Transverse colon (tissue), 4 donors: ENCODE results near the gene IRGQ. TPM values are rescaled to one million over a fixed set of nuclear protein-coding genes. Genes with fewer than 3 reads are reported as not detected.

ENCODE experiments used
- DNase-seq: peaks from one replicate; pipeline ENCODE4 v3.0.0-alpha.2; 2019
- H3K27ac ChIP-seq, 4 donors: fragments of 200-600 bp; sonication (generic); 2 replicates each; pipeline ENCODE4 v1.5.1; 2016 to 2018; ENCODE audit warnings: inconsistent platforms in 4 of 4
- H3K27me3 ChIP-seq: fragments of 200-600 bp; sonication (generic); 2 replicates; pipeline ENCODE4 v1.5.1; 2017; ENCODE audit warnings: inconsistent platforms
- H3K36me3 ChIP-seq, 4 donors: fragments of 200-600 bp; sonication (generic); 2 replicates each; pipeline ENCODE4 v1.5.1; 2017 to 2019; ENCODE audit warnings: inconsistent platforms in 4 of 4
- H3K4me1 ChIP-seq, 4 donors: fragments of 200-600 bp; sonication (generic); 2 replicates each; pipeline ENCODE4 v1.5.1; 2017 to 2020; ENCODE audit warnings: inconsistent platforms in 4 of 4
- H3K4me3 ChIP-seq, 4 donors: fragments of 200-600 bp; sonication (generic); 1 replicate in 1 of 4; 2 replicates in 3 of 4; pipeline versions ENCODE4 v1.5.1 to v1.6.1; 2017 to 2019; ENCODE audit warnings: inconsistent platforms in 4 of 4
- H3K9me3 ChIP-seq, 2 donors: fragments of 200-600 bp; sonication (generic); 2 replicates each; pipeline ENCODE4 v1.5.1; 2017 to 2019; ENCODE audit warnings: inconsistent platforms in 2 of 2
- EP300 ChIP-seq: sonication (generic); formaldehyde crosslinking; IDR thresholded peaks from one replicate; pipeline ENCODE4 v1.6.1; 2017; ENCODE audit warnings: antibody characterized with exemption, low read depth
- POLR2A ChIP-seq: fragments of 450-650 bp; IDR thresholded peaks from one replicate; pipeline ENCODE4 v1.6.1; 2016; ENCODE audit warnings: antibody characterized with exemption, mild to moderate bottlenecking, moderate library complexity
- POLR2AphosphoS5 ChIP-seq, 3 donors: sonication (generic); formaldehyde crosslinking; IDR thresholded peaks; one replicate each; pipeline ENCODE4 v1.6.1; 2016; ENCODE audit warnings: antibody characterized with exemption in 3 of 3
- WGBS, 2 donors: methylation state at CpG; one replicate each; pipeline ENCODE4 v1.1.5; 2018; ENCODE audit warnings: low coverage in 1 of 2; 5-methylcytosine and 5-hydroxymethylcytosine counted together
- in situ Hi-C, 4 donors: fragments of 200-750 bp; cut with MboI; loops; one replicate each; pipeline versions ENCODE4 v1.15.0 to v1.15.1; 2017; ENCODE audit warnings: low sequenced_read_pairs in 3 of 4, low pct_ligation_motif_present in 1 of 4, low pct_unique_long_range_greater_than_20kb in 1 of 4
- intact Hi-C: fragments of 100-400 bp; cut with DNase I; formaldehyde crosslinking; loops from one replicate; pipeline ENCODE4 v1.15.1; 2023; ENCODE audit warnings: low total_unique reads
- total RNA-seq, 4 donors: library from RNA; depleted of rRNA; stranded (reverse); fragments of >200 nt; gene quantifications; one replicate each; pipeline ENCODE4 v1.1.0, GENCODE V29; 2016
- TF ChIP-seq, protein P1 (sequence below), 5 experiments: fragments of 200-600 bp in 3 of 5; fragments of 450-650 bp in 2 of 5; sonication (generic) in 3 of 5; IDR thresholded peaks; 1 replicate in 2 of 5; 2 replicates in 3 of 5; pipeline ENCODE4 v1.5.1; 2016 to 2017; ENCODE audit warnings: antibody characterized with exemption in 5 of 5, inconsistent platforms in 3 of 5, mild to moderate bottlenecking in 2 of 5, moderate library complexity in 1 of 5

The IRGQ gene
- total RNA-seq, 4 donors from 2014 or later = 15.7 to 32.5 (median 24.7) TPM

DNA sequence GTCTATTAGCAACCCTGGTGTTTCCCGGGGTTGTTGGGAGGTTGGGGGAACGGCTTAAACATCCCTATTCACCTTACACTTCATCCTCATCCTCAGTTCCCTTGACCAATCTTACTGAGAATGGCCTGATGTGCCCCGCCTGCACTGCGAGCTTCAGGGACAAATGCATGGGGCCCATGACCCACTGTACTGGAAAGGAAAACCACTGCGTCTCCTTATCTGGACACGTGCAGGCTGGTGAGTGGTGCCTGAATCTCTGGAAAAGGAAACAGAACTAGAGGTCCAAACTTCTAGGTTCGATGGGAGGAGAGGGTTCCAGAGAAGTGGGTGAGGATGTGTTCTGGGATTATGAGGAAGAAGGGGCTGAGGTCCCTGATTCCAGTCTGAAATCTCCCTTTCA lies 14.5 kb downstream of the IRGQ start:
- no peak for TF ChIP-seq EP300
- TF ChIP-seq POLR2AphosphoS5 (IDR thresholded peaks at IDR 0.05) = no peak
- no peak for TF ChIP-seq POLR2A
- TF ChIP-seq, protein P1, sequence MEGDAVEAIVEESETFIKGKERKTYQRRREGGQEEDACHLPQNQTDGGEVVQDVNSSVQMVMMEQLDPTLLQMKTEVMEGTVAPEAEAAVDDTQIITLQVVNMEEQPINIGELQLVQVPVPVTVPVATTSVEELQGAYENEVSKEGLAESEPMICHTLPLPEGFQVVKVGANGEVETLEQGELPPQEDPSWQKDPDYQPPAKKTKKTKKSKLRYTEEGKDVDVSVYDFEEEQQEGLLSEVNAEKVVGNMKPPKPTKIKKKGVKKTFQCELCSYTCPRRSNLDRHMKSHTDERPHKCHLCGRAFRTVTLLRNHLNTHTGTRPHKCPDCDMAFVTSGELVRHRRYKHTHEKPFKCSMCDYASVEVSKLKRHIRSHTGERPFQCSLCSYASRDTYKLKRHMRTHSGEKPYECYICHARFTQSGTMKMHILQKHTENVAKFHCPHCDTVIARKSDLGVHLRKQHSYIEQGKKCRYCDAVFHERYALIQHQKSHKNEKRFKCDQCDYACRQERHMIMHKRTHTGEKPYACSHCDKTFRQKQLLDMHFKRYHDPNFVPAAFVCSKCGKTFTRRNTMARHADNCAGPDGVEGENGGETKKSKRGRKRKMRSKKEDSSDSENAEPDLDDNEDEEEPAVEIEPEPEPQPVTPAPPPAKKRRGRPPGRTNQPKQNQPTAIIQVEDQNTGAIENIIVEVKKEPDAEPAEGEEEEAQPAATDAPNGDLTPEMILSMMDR (IDR thresholded peaks at IDR 0.05) = no peak
- Histone ChIP-seq H3K27ac (peak overlapping the region in 3 of 4 donors; percentile 50 to 84 (median 82)), H3K4me3 (no peak overlapping the region)

DNA sequence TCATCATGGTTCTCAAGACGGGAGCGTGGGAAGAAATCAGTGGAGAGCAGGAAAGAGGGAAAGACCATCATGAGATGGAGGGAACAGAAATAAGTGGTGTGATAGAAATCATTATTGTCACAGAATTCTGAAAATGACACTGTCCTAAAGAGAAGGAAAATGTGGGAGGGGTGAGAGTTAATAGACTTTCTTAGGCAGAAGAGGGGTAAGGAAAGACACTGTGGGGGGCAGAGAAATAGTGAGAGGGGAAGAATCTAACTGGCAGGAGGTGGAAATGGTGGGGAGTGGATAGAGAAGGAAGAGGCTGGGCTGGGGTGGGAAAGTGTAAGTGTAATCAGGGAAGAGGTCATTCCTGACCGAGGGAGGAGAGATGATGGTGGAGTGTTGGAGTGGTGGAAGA lies 17.1 kb downstream of the IRGQ start:
- 76 to 91% methylated on average over 3 of the region's 3 CpGs for WGBS, 2 donors
- no peak overlapping the region for H3K27ac ChIP-seq
- in situ Hi-C loops = no loop called here
- no peaks in the 10 kb centered on the region for H3K36me3 ChIP-seq
- TF ChIP-seq, protein P1 (IDR thresholded peaks at IDR 0.05) = no peak
- no peak for TF ChIP-seq EP300
- no peak for TF ChIP-seq POLR2AphosphoS5 (IDR thresholded peaks at IDR 0.05)
- no peak for TF ChIP-seq POLR2A
- no peaks in the 10 kb centered on the region for H3K9me3 ChIP-seq
- H3K4me3 ChIP-seq = no peak overlapping the region
- H3K4me1 ChIP-seq = peaks cover 5 to 30% (median 15%) of the 10 kb centered on the region in 4 donors
- H3K27me3 ChIP-seq = no peaks in the 10 kb centered on the region
- intact Hi-C loops = no loop called here
- DNase-seq = no peak

More for the DNA sequence above, 14.5 kb downstream of the IRGQ start:
- H3K9me3 ChIP-seq = no peaks in the 10 kb centered on the region
- intact Hi-C loops = no loop called here
- H3K4me1 ChIP-seq = peaks cover 0 to 11% (median 3%) of the 10 kb centered on the region in 4 donors
- no peak for DNase-seq
- no peaks in the 10 kb centered on the region for H3K36me3 ChIP-seq
- 75% methylated on average over 7 of the region's 7 CpGs; no CpG with 5 or more reads in 1 of the 2 donors for WGBS, 2 donors
- no peaks in the 10 kb centered on the region for H3K27me3 ChIP-seq
- in situ Hi-C loops = no loop called here

DNA sequence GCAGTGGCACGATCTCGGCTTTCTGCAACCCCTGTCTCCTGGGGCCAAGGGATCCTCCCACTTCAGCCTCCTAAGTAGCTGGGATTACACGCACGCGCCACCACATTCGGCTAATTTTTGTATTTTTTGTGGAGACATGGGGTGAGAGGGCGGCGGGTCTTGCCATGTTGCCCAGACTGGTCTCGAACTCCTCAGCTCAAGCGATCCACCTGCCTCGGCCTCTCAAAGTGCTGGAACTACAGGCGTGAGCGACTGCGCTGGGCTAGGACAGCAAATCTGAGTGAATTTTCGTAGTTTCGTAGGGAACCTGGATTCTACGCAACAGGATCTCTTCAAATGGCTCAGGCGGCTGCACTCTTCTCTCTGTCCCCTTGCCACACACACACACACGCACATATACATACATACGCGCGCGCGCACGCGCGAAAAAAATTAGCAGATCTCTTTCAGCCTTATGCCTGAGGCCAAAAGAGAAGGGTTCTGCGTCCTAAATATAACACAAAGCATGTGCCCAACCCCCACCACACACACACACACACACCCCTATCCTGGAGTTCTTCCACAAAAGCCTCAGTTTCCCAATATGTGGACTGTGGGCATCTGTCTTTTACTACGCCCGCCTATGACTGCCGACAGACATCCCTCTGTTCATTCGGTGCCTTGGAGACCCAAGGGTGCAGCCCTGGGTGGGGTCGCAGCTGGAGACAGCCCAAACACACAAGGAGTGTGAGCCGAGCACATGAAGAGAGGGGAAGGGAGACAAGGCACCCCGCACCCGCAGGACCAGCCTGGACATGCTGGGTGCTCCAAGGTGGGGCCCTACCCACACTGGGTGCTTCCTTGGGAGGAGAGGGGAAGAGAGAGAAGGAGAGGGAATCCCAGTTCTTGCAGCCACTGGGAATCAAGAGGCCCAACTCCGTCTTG lies 19.7 kb downstream of the IRGQ start:
- Histone ChIP-seq H3K27me3 (no peaks in the 10 kb centered on the region), H3K27ac (peak overlapping the region; percentile 74 to 94 (median 86)), H3K36me3 (no peaks in the 10 kb centered on the region), H3K4me3 (peak overlapping the region in 3 of 4 donors; percentile 19 to 99 (median 72)), H3K4me1 (peaks cover 5 to 33% (median 14%) of the 10 kb centered on the region in 4 donors), H3K9me3 (no peaks in the 10 kb centered on the region)
- TF ChIP-seq, protein P1 (IDR thresholded peaks at IDR 0.05) = no peak
- TF ChIP-seq POLR2A (no peak), POLR2AphosphoS5 (IDR thresholded peaks at IDR 0.05) (no peak), EP300 (no peak)
- DNase-seq = no peak
- intact Hi-C loops (no loop called here), in situ Hi-C loops (no loop called here)
- 72 to 85% methylated on average over 19 to 37 of the region's 37 CpGs for WGBS, 2 donors

DNA sequence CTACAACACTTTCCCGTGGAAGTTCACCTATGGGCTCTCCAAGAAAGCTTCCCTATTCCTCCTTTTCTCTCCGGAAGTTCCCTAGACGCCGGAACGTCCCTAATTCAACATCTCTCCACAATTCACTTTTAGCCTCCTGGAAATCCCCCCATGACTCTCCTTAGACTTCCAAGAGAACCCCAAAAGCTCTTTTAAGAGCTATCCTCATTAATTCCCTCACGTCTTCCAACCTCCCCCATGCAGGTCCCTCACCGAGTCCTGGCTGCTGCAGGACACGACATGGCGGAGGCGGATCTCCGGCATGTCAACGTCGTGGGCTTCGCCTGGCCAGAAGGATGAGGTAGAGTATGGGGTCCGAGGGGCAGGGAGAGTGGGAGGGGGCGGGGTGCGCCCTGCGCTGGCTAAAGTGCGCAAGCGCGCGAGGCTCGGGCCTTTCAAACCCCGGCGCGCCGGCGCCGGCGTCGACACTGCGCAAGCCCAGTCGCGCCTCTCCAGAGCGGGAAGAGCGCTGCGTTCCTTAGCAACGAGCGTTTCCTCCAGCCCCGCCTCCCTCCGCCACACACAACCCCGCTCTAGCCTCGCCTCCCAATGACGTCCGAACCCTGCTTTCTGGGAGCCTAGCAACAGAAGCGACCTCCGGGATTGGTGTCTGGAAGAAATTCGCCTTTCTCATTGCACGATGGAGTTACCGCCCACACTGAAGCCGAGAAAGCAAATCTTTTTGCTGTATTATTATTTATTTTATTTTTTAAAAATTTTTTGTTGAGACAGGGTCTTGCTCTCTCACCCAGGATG lies 20.6 kb downstream of the IRGQ start, which contains the start of the genes PINLYP and XRCC1:
PINLYP (plus strand) TSS at position 646 of the 795 bp plus-strand sequence. CDS start 1,391 bp downstream, outside the sequence.
XRCC1 (minus strand) TSS at position 372 of the 795 bp plus-strand sequence; CDS start at position 303, 69 bp downstream.
- Histone ChIP-seq H3K27ac (peak within 1 kb of the TSS; percentile 81 to 94 (median 92)), H3K4me1 (peaks cover 5 to 27% (median 12%) of the 10 kb centered on the region in 4 donors), H3K27me3 (no peaks in the 10 kb centered on the region), H3K36me3 (no peaks in the 10 kb centered on the region), H3K9me3 (no peaks in the 10 kb centered on the region), H3K4me3 (peak within 1 kb of the TSS; percentile 72 to 99 (median 88))
- WGBS, 2 donors = 0 to 1% methylated on average over 5 to 30 of the region's 51 CpGs
- in situ Hi-C loops (no loop called here), intact Hi-C loops (no loop called here)
- TF ChIP-seq, protein P1 (IDR thresholded peaks at IDR 0.05) = no peak
- TF ChIP-seq EP300 = no peak
- TF ChIP-seq POLR2A = peak; percentile 48
- TF ChIP-seq POLR2AphosphoS5 (IDR thresholded peaks at IDR 0.05) = peak; percentile 55 to 68 (median 56)
- DNase-seq = peak; percentile 98
